A549 treated with DMSO at 1 μM for 4 hours (cell line): Measurements from ENCODE around the gene ARSB. TPM values are rescaled to one million over a fixed set of nuclear protein-coding genes. Genes with fewer than 3 reads are reported as not detected.

Experiments
- total RNA-seq: library from RNA; stranded (reverse); fragments of 200-300 nt; extraction: Qiagen RNA extraction; gene quantifications from 5 replicates; pipeline ENCODE4 v1.2.3, GENCODE V29; 2022; ENCODE audit warnings: low read depth

The ARSB gene
- 9.2 to 11.9 TPM (median 10.0 TPM) in 5 replicates for total RNA-seq

GRCh38 chr5:78985116-78985724 lies at the start of gene ARSB:
Gene ARSB (minus strand): TSS chr5:78985310. CDS start chr5:78985248, 62 bp downstream.

Other genes starting within 250 kb of the ARSB start
- gene DMGDH, start 84.4 kb upstream of the ARSB start, total RNA-seq = not detected in 5 replicates
- not detected in 5 replicates for gene BHMT2, start 84.5 kb upstream of the ARSB start, total RNA-seq
- not detected in 5 replicates for gene BHMT, start 126.5 kb upstream of the ARSB start, total RNA-seq